BLaER1 (cell line): Measurements from ENCODE around the gene TMEM107.

Experiments
- H3K27ac ChIP-seq: shearing (Covaris generic); formaldehyde crosslinking; 2 replicates; pipeline ENCODE4 v1.8.1; 2022
- H3K27me3 ChIP-seq: shearing (Covaris generic); formaldehyde crosslinking; 2 replicates; pipeline ENCODE4 v1.8.1; 2022
- H3K36me3 ChIP-seq: shearing (Covaris generic); formaldehyde crosslinking; 2 replicates; pipeline ENCODE4 v1.8.1; 2022
- H3K4me1 ChIP-seq: shearing (Covaris generic); formaldehyde crosslinking; 2 replicates; pipeline ENCODE4 v1.8.1; 2022
- H3K4me2 ChIP-seq: shearing (Covaris generic); formaldehyde crosslinking; 2 replicates; pipeline ENCODE4 v1.8.1; 2022
- H3K4me3 ChIP-seq: shearing (Covaris generic); formaldehyde crosslinking; 2 replicates; pipeline ENCODE4 v1.8.1; 2022
- H3K9ac ChIP-seq: shearing (Covaris generic); formaldehyde crosslinking; 2 replicates; pipeline ENCODE4 v1.8.1; 2022
- H3K9me3 ChIP-seq: shearing (Covaris generic); formaldehyde crosslinking; 2 replicates; pipeline ENCODE4 v1.8.1; 2022
- H4K20me1 ChIP-seq: shearing (Covaris generic); formaldehyde crosslinking; 2 replicates; pipeline ENCODE4 v1.8.1; 2022
- Cebpa-rat ChIP-seq: shearing (Covaris generic); IDR thresholded peaks from 2 replicates; pipeline ENCODE4 v1.8.1; 2022

Gene TMEM107

GRCh38 chr17:8137645-8138373 is 38.4 kb downstream of the TMEM107 start:
- Histone ChIP-seq H3K27me3 (no peaks in the 10 kb centered on the region), H4K20me1 (peaks cover 22% of the 10 kb centered on the region; the same call in 1 of the 2 replicates), H3K4me2 (peak overlapping the region; percentile 96), H3K9me3 (no peaks in the 10 kb centered on the region), H3K4me3 (peak overlapping the region; percentile 68), H3K27ac (peak overlapping the region; percentile 18; the same call in 1 of the 2 replicates), H3K36me3 (peaks cover 30% of the 10 kb centered on the region), H3K4me1 (peaks cover 18% of the 10 kb centered on the region), H3K9ac (peak overlapping the region; percentile 80)
- no peak for TF ChIP-seq Cebpa-rat

GRCh38 chr17:8133941-8134340 is 42.2 kb downstream of the TMEM107 start:
- Histone ChIP-seq H3K27ac (no peak overlapping the region), H3K27me3 (peaks cover 12% of the 10 kb centered on the region; the same call in 1 of the 2 replicates), H3K36me3 (no peaks in the 10 kb centered on the region), H3K4me1 (peaks cover 12% of the 10 kb centered on the region), H3K4me3 (no peak overlapping the region), H4K20me1 (no peaks in the 10 kb centered on the region), H3K9ac (no peak overlapping the region), H3K9me3 (no peaks in the 10 kb centered on the region), H3K4me2 (no peak overlapping the region)
- no peak for TF ChIP-seq Cebpa-rat

- TF ChIP-seq Cebpa-rat = no peak
- H3K27ac ChIP-seq = no peak overlapping the region
- H3K36me3 ChIP-seq = no peaks in the 10 kb centered on the region
- no peak overlapping the region for H3K9ac ChIP-seq
- no peaks in the 10 kb centered on the region for H3K9me3 ChIP-seq
- peaks cover 18% of the 10 kb centered on the region; the same call in 1 of the 2 replicates for H3K27me3 ChIP-seq
- peaks cover 12% of the 10 kb centered on the region for H3K4me1 ChIP-seq
- no peaks in the 10 kb centered on the region for H4K20me1 ChIP-seq
- no peak overlapping the region for H3K4me3 ChIP-seq
- H3K4me2 ChIP-seq = no peak overlapping the region
These were observed 42.8 kb downstream of the TMEM107 start for GRCh38 chr17:8133399-8133798.

GRCh38 chr17:8131844-8132441 is 44.2 kb downstream of the TMEM107 start:
- H3K9ac ChIP-seq = no peak overlapping the region
- no peak overlapping the region for H3K4me2 ChIP-seq
- no peaks in the 10 kb centered on the region for H3K36me3 ChIP-seq
- no peak overlapping the region for H3K4me3 ChIP-seq
- peaks cover 5% of the 10 kb centered on the region for H3K4me1 ChIP-seq
- H3K9me3 ChIP-seq = no peaks in the 10 kb centered on the region
- no peak overlapping the region for H3K27ac ChIP-seq
- peaks cover 32% of the 10 kb centered on the region; the same call in 1 of the 2 replicates for H3K27me3 ChIP-seq
- TF ChIP-seq Cebpa-rat = no peak
- no peaks in the 10 kb centered on the region for H4K20me1 ChIP-seq

GRCh38 chr17:8128125-8128784 is 47.9 kb downstream of the TMEM107 start:
- H3K4me2 ChIP-seq = no peak overlapping the region
- H3K4me1 ChIP-seq = peaks cover 31% of the 10 kb centered on the region
- no peak overlapping the region for H3K4me3 ChIP-seq
- H4K20me1 ChIP-seq = peaks cover 22% of the 10 kb centered on the region
- no peak for TF ChIP-seq Cebpa-rat
- H3K9me3 ChIP-seq = no peaks in the 10 kb centered on the region
- peaks cover 60% of the 10 kb centered on the region for H3K27me3 ChIP-seq
- no peak overlapping the region for H3K27ac ChIP-seq
- no peaks in the 10 kb centered on the region for H3K36me3 ChIP-seq
- H3K9ac ChIP-seq = no peak overlapping the region

- Histone ChIP-seq H3K4me1 (peaks cover 40% of the 10 kb centered on the region), H3K27me3 (peaks cover 77% of the 10 kb centered on the region), H3K36me3 (no peaks in the 10 kb centered on the region), H3K27ac (no peak overlapping the region), H3K9me3 (no peaks in the 10 kb centered on the region), H4K20me1 (peaks cover 39% of the 10 kb centered on the region), H3K4me2 (peak overlapping the region; percentile 95), H3K4me3 (peak overlapping the region; percentile 71), H3K9ac (peak overlapping the region; percentile 73)
- no peak for TF ChIP-seq Cebpa-rat
These were observed 49.6 kb downstream of the TMEM107 start for GRCh38 chr17:8126491-8127066.

GRCh38 chr17:8125947-8126490 is 50.2 kb downstream of the TMEM107 start:
- Histone ChIP-seq H3K27ac (0 out of 2 replicates have a peak overlapping the region, but pooled peaks have one; percentile 26), H4K20me1 (peaks cover 42% of the 10 kb centered on the region), H3K27me3 (peaks cover 83% of the 10 kb centered on the region), H3K4me2 (peak overlapping the region; percentile 95), H3K4me3 (peak overlapping the region; percentile 71), H3K9ac (peak overlapping the region; percentile 70), H3K4me1 (peaks cover 42% of the 10 kb centered on the region), H3K36me3 (no peaks in the 10 kb centered on the region), H3K9me3 (no peaks in the 10 kb centered on the region)
- TF ChIP-seq Cebpa-rat = no peak

- Histone ChIP-seq H4K20me1 (peaks cover 48% of the 10 kb centered on the region), H3K36me3 (no peaks in the 10 kb centered on the region), H3K4me1 (peaks cover 49% of the 10 kb centered on the region), H3K27ac (no peak overlapping the region), H3K4me3 (peak overlapping the region; percentile 71), H3K9ac (peak overlapping the region; percentile 70), H3K4me2 (peak overlapping the region; percentile 95), H3K27me3 (peaks cover 89% of the 10 kb centered on the region), H3K9me3 (no peaks in the 10 kb centered on the region)
- no peak for TF ChIP-seq Cebpa-rat
These were observed 50.8 kb downstream of the TMEM107 start for GRCh38 chr17:8125154-8125946.
